HL-60 (cell line): Measurements from ENCODE around the gene PRPF19.

Source experiments
- DNase-seq, 2 experiments: peaks; one replicate each; pipeline ENCODE4 v3.0.0-alpha.2; 2010 to 2020; ENCODE audit warnings: low read depth in 1 of 2, low spot score in 1 of 2
- H3K27ac ChIP-seq: fragments of 250-450 bp; sonication (Bioruptor Pico); replicated peaks from 2 replicates; pipeline ENCODE4 v1.5.1; 2020; ENCODE audit warnings: mild to moderate bottlenecking, moderate library complexity
- H3K27me3 ChIP-seq: fragments of 250-450 bp; sonication (Bioruptor Pico); 2 replicates; pipeline ENCODE4 v1.5.1; 2021; ENCODE audit warnings: mild to moderate bottlenecking, moderate library complexity; ENCODE audit not compliant: insufficient read depth, poor library complexity, severe bottlenecking
- H3K4me3 ChIP-seq: replicated peaks from 2 replicates; pipeline ENCODE4 v1.5.1; 2011; ENCODE audit warnings: mild to moderate bottlenecking, control low read depth, low read length; ENCODE audit not compliant: insufficient read depth
- GABPA ChIP-seq: IDR thresholded peaks from 2 replicates; pipeline ENCODE4 v1.6.1; 2012; ENCODE audit warnings: low read depth
- POLR2AphosphoS5 ChIP-seq: IDR thresholded peaks from 2 replicates; pipeline ENCODE4 v1.6.1; 2012; ENCODE audit warnings: low read depth
- SPI1 ChIP-seq: IDR thresholded peaks from 2 replicates; pipeline ENCODE4 v1.6.1; 2012; ENCODE audit warnings: low read depth, mild to moderate bottlenecking, borderline replicate concordance
- TF ChIP-seq, protein P1 (sequence below): IDR thresholded peaks from 2 replicates; pipeline ENCODE4 v1.6.1; 2012; ENCODE audit warnings: low read depth; ENCODE audit not compliant: insufficient replicate concordance
- TF ChIP-seq, protein P2 (sequence below): IDR thresholded peaks from one replicate; pipeline ENCODE4 v1.5.1; 2011; ENCODE audit warnings: low read length, control low read depth, inconsistent platforms; ENCODE audit not compliant: insufficient read depth

The PRPF19 gene

DNA sequence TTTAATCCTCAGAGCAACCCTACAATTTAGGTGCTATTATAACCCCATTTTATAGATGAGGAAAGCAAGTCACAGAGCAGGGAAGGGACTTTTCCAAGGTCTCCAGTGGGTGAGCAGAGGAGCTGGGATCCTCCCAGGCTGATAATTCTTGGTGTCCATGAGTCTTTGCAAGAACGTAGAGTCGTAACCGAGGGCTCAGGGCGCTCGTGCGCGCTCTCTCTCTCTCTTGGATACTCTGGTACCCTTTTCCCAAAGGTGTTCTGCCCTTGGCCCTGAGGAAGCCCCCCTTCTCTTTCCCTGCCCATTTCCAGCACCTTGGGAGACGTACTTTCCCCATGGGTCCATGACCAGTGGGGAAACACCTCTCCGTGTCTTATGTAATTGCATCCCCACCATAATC is 44.2 kb downstream of the PRPF19 start:
- no peak overlapping the region for H3K27ac ChIP-seq
- TF ChIP-seq, protein P1, sequence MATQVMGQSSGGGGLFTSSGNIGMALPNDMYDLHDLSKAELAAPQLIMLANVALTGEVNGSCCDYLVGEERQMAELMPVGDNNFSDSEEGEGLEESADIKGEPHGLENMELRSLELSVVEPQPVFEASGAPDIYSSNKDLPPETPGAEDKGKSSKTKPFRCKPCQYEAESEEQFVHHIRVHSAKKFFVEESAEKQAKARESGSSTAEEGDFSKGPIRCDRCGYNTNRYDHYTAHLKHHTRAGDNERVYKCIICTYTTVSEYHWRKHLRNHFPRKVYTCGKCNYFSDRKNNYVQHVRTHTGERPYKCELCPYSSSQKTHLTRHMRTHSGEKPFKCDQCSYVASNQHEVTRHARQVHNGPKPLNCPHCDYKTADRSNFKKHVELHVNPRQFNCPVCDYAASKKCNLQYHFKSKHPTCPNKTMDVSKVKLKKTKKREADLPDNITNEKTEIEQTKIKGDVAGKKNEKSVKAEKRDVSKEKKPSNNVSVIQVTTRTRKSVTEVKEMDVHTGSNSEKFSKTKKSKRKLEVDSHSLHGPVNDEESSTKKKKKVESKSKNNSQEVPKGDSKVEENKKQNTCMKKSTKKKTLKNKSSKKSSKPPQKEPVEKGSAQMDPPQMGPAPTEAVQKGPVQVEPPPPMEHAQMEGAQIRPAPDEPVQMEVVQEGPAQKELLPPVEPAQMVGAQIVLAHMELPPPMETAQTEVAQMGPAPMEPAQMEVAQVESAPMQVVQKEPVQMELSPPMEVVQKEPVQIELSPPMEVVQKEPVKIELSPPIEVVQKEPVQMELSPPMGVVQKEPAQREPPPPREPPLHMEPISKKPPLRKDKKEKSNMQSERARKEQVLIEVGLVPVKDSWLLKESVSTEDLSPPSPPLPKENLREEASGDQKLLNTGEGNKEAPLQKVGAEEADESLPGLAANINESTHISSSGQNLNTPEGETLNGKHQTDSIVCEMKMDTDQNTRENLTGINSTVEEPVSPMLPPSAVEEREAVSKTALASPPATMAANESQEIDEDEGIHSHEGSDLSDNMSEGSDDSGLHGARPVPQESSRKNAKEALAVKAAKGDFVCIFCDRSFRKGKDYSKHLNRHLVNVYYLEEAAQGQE: no peak
- TF ChIP-seq SPI1 (no peak), POLR2AphosphoS5 (no peak), GABPA (no peak)
- TF ChIP-seq, protein P2, sequence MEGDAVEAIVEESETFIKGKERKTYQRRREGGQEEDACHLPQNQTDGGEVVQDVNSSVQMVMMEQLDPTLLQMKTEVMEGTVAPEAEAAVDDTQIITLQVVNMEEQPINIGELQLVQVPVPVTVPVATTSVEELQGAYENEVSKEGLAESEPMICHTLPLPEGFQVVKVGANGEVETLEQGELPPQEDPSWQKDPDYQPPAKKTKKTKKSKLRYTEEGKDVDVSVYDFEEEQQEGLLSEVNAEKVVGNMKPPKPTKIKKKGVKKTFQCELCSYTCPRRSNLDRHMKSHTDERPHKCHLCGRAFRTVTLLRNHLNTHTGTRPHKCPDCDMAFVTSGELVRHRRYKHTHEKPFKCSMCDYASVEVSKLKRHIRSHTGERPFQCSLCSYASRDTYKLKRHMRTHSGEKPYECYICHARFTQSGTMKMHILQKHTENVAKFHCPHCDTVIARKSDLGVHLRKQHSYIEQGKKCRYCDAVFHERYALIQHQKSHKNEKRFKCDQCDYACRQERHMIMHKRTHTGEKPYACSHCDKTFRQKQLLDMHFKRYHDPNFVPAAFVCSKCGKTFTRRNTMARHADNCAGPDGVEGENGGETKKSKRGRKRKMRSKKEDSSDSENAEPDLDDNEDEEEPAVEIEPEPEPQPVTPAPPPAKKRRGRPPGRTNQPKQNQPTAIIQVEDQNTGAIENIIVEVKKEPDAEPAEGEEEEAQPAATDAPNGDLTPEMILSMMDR: no peak
- H3K4me3 ChIP-seq: no peak overlapping the region

DNA sequence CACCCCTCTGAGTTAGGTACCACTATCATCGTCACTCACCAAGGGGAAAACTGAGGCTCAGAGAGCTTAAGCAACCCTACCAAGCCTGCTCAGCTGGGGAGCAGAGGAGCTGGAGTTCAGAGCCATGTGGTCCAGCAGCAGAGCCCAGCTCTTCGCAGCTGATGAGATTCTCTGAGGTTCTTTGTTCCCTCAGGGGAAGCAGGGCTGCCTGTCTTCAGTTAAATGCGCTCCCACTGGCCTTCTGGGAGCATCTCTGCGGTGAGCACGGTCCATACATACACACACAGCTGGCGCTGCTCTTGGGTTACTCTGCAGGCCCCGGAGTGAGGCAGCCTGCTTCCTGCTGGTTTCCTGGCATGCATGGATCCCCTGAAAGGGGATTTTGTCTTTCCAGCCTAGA is 45.4 kb downstream of the PRPF19 start:
- TF ChIP-seq, protein P2: no peak
- TF ChIP-seq, protein P1: no peak
- no peak for TF ChIP-seq POLR2AphosphoS5
- no peak for TF ChIP-seq SPI1
- no peak for TF ChIP-seq GABPA
- Histone ChIP-seq H3K4me3 (no peak overlapping the region), H3K27me3 (no peaks in the 10 kb centered on the region), H3K27ac (no peak overlapping the region)
- no peak for DNase-seq

More for the DNA sequence above, 44.2 kb downstream of the PRPF19 start:
- H3K27me3 ChIP-seq: no peaks in the 10 kb centered on the region
- DNase-seq: no peak

DNA sequence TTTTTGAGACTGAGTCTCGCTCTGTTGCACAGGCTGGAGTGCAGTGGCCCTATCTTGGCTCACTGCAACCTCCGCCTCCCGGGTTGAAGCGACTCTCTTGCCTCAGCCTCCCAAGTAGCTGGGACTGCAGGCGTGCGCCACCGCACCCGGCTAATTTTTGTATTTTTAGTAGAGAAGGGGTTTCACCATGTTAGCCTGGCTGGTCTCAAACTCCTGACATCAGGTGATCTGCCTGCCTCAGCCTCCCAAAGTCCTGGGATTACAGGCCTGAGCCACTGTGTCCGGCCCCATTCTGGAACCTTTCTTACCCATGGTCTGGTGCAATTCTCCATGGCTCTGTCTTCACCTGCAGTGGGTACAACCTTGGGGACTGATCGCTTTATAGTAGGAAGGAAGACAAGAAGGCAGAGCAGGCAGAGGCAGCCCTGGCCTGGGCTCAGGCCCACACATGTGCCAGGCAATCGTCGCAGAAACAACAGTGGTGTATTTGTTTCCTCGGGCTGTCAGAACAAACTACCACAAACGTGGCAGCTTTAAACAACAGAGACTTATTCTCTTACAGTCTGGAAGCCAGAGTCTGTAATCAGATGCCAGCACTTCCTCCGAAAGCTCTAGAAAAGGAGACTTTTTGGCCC is 46.7 kb downstream of the PRPF19 start:
- DNase-seq: no peak
- Histone ChIP-seq H3K4me3 (no peak overlapping the region), H3K27ac (no peak overlapping the region), H3K27me3 (no peaks in the 10 kb centered on the region)
- TF ChIP-seq, protein P2: no peak
- TF ChIP-seq GABPA: no peak
- TF ChIP-seq, protein P1: no peak
- TF ChIP-seq SPI1: no peak
- TF ChIP-seq POLR2AphosphoS5: no peak
